Endodermal cell (in vitro differentiated cells): ENCODE measurements around the gene MAP3K9. TPM values are rescaled to one million over a fixed set of nuclear protein-coding genes. Genes with fewer than 3 reads are reported as not detected.

Experiments
- DNase-seq: peaks from one replicate; pipeline ENCODE4 v3.0.0-alpha.2; 2017
- H3K27ac ChIP-seq: 2 replicates; pipeline ENCODE4 v1.5.1; 2013; ENCODE audit warnings: mild to moderate bottlenecking, low read depth, low read length, moderate library complexity
- H3K27me3 ChIP-seq: 2 replicates; pipeline ENCODE4 v1.6.1; 2013; ENCODE audit warnings: mild to moderate bottlenecking, low read length, moderate library complexity; ENCODE audit not compliant: insufficient read depth, control insufficient read depth, poor library complexity, severe bottlenecking
- H3K36me3 ChIP-seq: 2 replicates; pipeline ENCODE4 v1.7.0; 2013; ENCODE audit warnings: mild to moderate bottlenecking, low read length, moderate library complexity; ENCODE audit not compliant: control insufficient read depth, insufficient read depth
- H3K4me1 ChIP-seq: one replicate; pipeline ENCODE4 v1.7.0; 2013; ENCODE audit warnings: low read length; ENCODE audit not compliant: control insufficient read depth, insufficient read depth
- H3K4me3 ChIP-seq: 2 replicates; pipeline ENCODE4 v1.5.1; 2013; ENCODE audit warnings: mild to moderate bottlenecking, low read length, moderate library complexity
- H3K9ac ChIP-seq: 2 replicates; pipeline ENCODE4 v1.6.1; 2013; ENCODE audit warnings: mild to moderate bottlenecking, low read length, moderate library complexity; ENCODE audit not compliant: poor library complexity, severe bottlenecking; ENCODE audit errors: extremely low read depth
- H3K9me3 ChIP-seq: 2 replicates; pipeline ENCODE4 v1.6.1; 2013; ENCODE audit warnings: mild to moderate bottlenecking, low read length, moderate library complexity; ENCODE audit not compliant: control insufficient read depth
- H3K27ac Mint-ChIP-seq: 2 replicates; pipeline ENCODE4 v1.8.0; 2020; ENCODE audit warnings: mixed read lengths
- H3K27me3 Mint-ChIP-seq: 2 replicates; pipeline ENCODE4 v1.8.0; 2021; ENCODE audit warnings: mild to moderate bottlenecking, mixed read lengths; ENCODE audit not compliant: insufficient read depth
- H3K36me3 Mint-ChIP-seq: 2 replicates; pipeline ENCODE4 v1.8.0; 2020; ENCODE audit warnings: low read depth, mixed read lengths
- H3K4me1 Mint-ChIP-seq: 2 replicates; pipeline ENCODE4 v1.8.0; 2020; ENCODE audit warnings: mixed read lengths
- H3K4me3 Mint-ChIP-seq: 2 replicates; pipeline ENCODE4 v1.8.0; 2020; ENCODE audit warnings: mild to moderate bottlenecking, moderate library complexity, mixed read lengths
- H3K9me3 Mint-ChIP-seq: 2 replicates; pipeline ENCODE4 v1.8.0; 2020; ENCODE audit warnings: mild to moderate bottlenecking, mixed read lengths
- CTCF ChIP-seq: fragments of 200-600 bp; sonication (generic); conservative IDR thresholded peaks from 2 replicates; pipeline ENCODE4 v1.5.0; 2021; ENCODE audit warnings: antibody characterized with exemption, mild to moderate bottlenecking
- WGBS, 2 experiments: methylation state at CpG; one replicate each; pipeline versions ENCODE4 v1.1.5 to v1.1.7; 2013; ENCODE audit warnings: missing lambda C conversion rate in 2 of 2, mixed read lengths in 1 of 2; ENCODE audit not compliant: insufficient coverage in 1 of 2, insufficient read length in 1 of 2; 5-methylcytosine and 5-hydroxymethylcytosine counted together
- total RNA-seq, 2 donors: library from RNA; stranded (reverse); fragmentation: NEBNext Ultra II Directional in 1 of 2; extraction: Animal tissue kit (Norgen Biotek cat#: 25700) in 1 of 2; gene quantifications; 2 replicates in 1 of 2; 3 replicates in 1 of 2; pipeline ENCODE4 v1.2.1, GENCODE V29; 2021

Gene MAP3K9
- total RNA-seq, 2 donors from 2014 or later: 34.1 to 38.5 TPM

DNA sequence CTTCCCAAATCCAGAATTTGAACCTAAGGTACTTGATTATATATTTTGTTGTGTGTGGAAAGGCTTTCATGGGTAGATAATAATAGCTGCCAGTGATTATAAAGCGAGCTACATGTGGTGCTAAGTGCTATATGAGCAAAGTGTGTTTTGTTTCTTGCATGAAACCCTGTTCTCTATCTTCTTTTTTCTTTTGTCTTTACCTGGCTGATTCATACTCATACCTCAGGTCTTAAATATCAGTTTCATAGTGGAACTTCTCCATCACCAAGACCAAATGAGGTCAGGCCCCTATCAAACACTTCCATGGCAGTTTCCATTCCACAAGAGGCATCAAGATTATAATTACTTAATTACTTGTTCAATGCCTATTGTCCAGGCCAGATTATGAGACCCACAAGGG, 6.9 kb downstream of the MAP3K9 start:
- no peak overlapping the region for H3K4me3 Mint-ChIP-seq
- no peaks in the 10 kb centered on the region for H3K4me1 ChIP-seq
- no peak for DNase-seq
- H3K27ac Mint-ChIP-seq: no peak overlapping the region
- no peak overlapping the region for H3K4me3 ChIP-seq
- 100% methylated on average over 1 of the region's 1 CpG; no CpG with 5 or more reads in 1 of the 2 experiments for WGBS, 2 experiments
- TF ChIP-seq CTCF: no peak
- peaks cover 22% of the 10 kb centered on the region for H3K4me1 Mint-ChIP-seq
- no peaks in the 10 kb centered on the region for H3K9me3 ChIP-seq
- H3K36me3 ChIP-seq: peaks cover 73% of the 10 kb centered on the region
- no peak overlapping the region for H3K27ac ChIP-seq
- H3K27me3 ChIP-seq: no peaks in the 10 kb centered on the region
- H3K9me3 Mint-ChIP-seq: peaks cover 3% of the 10 kb centered on the region
- no peak overlapping the region for H3K9ac ChIP-seq
- no peaks in the 10 kb centered on the region for H3K27me3 Mint-ChIP-seq
- H3K36me3 Mint-ChIP-seq: peaks cover 59% of the 10 kb centered on the region

GRCh38 chr14:70801836-70802235, 7.5 kb downstream of the MAP3K9 start:
- peaks cover 3% of the 10 kb centered on the region for H3K9me3 Mint-ChIP-seq
- no peaks in the 10 kb centered on the region for H3K4me1 ChIP-seq
- peaks cover 20% of the 10 kb centered on the region for H3K4me1 Mint-ChIP-seq
- H3K36me3 Mint-ChIP-seq: peaks cover 62% of the 10 kb centered on the region
- H3K27me3 Mint-ChIP-seq: no peaks in the 10 kb centered on the region
- H3K27ac ChIP-seq: no peak overlapping the region
- H3K9ac ChIP-seq: no peak overlapping the region
- DNase-seq: no peak
- H3K4me3 Mint-ChIP-seq: no peak overlapping the region
- H3K27me3 ChIP-seq: no peaks in the 10 kb centered on the region
- no peaks in the 10 kb centered on the region for H3K9me3 ChIP-seq
- H3K4me3 ChIP-seq: no peak overlapping the region
- TF ChIP-seq CTCF: no peak
- WGBS, 2 experiments: 95 to 100% methylated on average over 4 to 5 of the region's 5 CpGs
- H3K27ac Mint-ChIP-seq: no peak overlapping the region
- H3K36me3 ChIP-seq: peaks cover 74% of the 10 kb centered on the region

GRCh38 chr14:70796551-70796950, 12.8 kb downstream of the MAP3K9 start:
- no peaks in the 10 kb centered on the region for H3K9me3 ChIP-seq
- no peak overlapping the region for H3K27ac Mint-ChIP-seq
- no peaks in the 10 kb centered on the region for H3K9me3 Mint-ChIP-seq
- no peaks in the 10 kb centered on the region for H3K4me1 ChIP-seq
- H3K4me3 ChIP-seq: no peak overlapping the region
- H3K36me3 Mint-ChIP-seq: peaks cover 69% of the 10 kb centered on the region
- 88 to 97% methylated on average over 3 to 8 of the region's 8 CpGs for WGBS, 2 experiments
- no peaks in the 10 kb centered on the region for H3K27me3 Mint-ChIP-seq
- peaks cover 74% of the 10 kb centered on the region for H3K36me3 ChIP-seq
- H3K4me1 Mint-ChIP-seq: peaks cover 6% of the 10 kb centered on the region
- no peak for TF ChIP-seq CTCF
- H3K9ac ChIP-seq: no peak overlapping the region
- no peak for DNase-seq
- no peak overlapping the region for H3K4me3 Mint-ChIP-seq
- H3K27ac ChIP-seq: no peak overlapping the region
- no peaks in the 10 kb centered on the region for H3K27me3 ChIP-seq
